Ascending aorta (tissue), 2 donors: ENCODE measurements around the gene KCNQ2. TPM values are rescaled to one million over a fixed set of nuclear protein-coding genes. Genes with fewer than 3 reads are reported as not detected.

ENCODE experiments used
- DNase-seq, 2 donors: peaks; one replicate each; pipeline ENCODE4 v3.0.0-alpha.2; 2019; ENCODE audit warnings: low spot score in 2 of 2
- H3K27ac ChIP-seq, 2 donors: fragments of 200-600 bp; sonication (generic); one replicate each; pipeline ENCODE4 v1.5.1; 2016 to 2017; ENCODE audit warnings: mild to moderate bottlenecking in 1 of 2
- H3K27me3 ChIP-seq: fragments of 200-600 bp; sonication (generic); one replicate; pipeline ENCODE4 v1.5.1; 2017
- H3K36me3 ChIP-seq, 2 donors: fragments of 200-600 bp; sonication (generic); one replicate each; pipeline ENCODE4 v1.5.1; 2016
- H3K4me1 ChIP-seq, 2 donors: fragments of 200-600 bp; sonication (generic); one replicate each; pipeline ENCODE4 v1.5.1; 2016 to 2017; ENCODE audit warnings: mild to moderate bottlenecking in 1 of 2
- H3K4me3 ChIP-seq, 2 donors: fragments of 200-600 bp; sonication (generic); one replicate each; pipeline ENCODE4 v1.5.1; 2016 to 2017; ENCODE audit warnings: mild to moderate bottlenecking in 1 of 2
- H3K9me3 ChIP-seq, 2 donors: fragments of 200-600 bp; sonication (generic); one replicate each; pipeline ENCODE4 v1.5.1; 2016
- CTCF ChIP-seq, 3 experiments: fragments of 200-600 bp in 2 of 3; fragments of 450-650 bp in 1 of 3; sonication (generic) in 2 of 3; IDR thresholded peaks; one replicate each; pipeline ENCODE4 v1.5.1; 2016 to 2019; ENCODE audit warnings: antibody characterized with exemption in 3 of 3, mild to moderate bottlenecking in 1 of 3, moderate library complexity in 1 of 3
- intact Hi-C: fragments of 100-400 bp; cut with DNase I; formaldehyde crosslinking; loops from one replicate; pipeline ENCODE4 v1.15.1; 2023
- total RNA-seq: library from RNA; depleted of rRNA; stranded (reverse); fragments of >200 nt; gene quantifications from one replicate; pipeline ENCODE4 v1.1.0, GENCODE V29; 2016

Gene KCNQ2
- total RNA-seq: not detected

- peak within 1 kb of the TSS in 1 of 2 donors; percentile 13 for H3K4me3 ChIP-seq
- no peaks in the 10 kb centered on the region for H3K36me3 ChIP-seq
- intact Hi-C loops: no loop called here
- no peak within 1 kb of the TSS for H3K27ac ChIP-seq
- DNase-seq: no peak
- peaks cover 0 to 6% of the 10 kb centered on the region in 2 donors for H3K4me1 ChIP-seq
- H3K9me3 ChIP-seq: no peaks in the 10 kb centered on the region
- peaks cover 16% of the 10 kb centered on the region for H3K27me3 ChIP-seq
- TF ChIP-seq CTCF (IDR thresholded peaks at IDR 0.05): no peak
Observed at GRCh38 chr20:63471981-63472831, at the start of gene KCNQ2. KCNQ2 (minus strand) TSS chr20:63472655; CDS start chr20:63472463, 192 bp downstream.

GRCh38 chr20:63521602-63522001, 49.1 kb upstream of the KCNQ2 start:
- Histone ChIP-seq H3K36me3 (peaks cover 0 to 17% of the 10 kb centered on the region in 2 donors), H3K4me1 (peaks cover 16 to 18% of the 10 kb centered on the region in 2 donors), H3K9me3 (no peaks in the 10 kb centered on the region), H3K27me3 (no peaks in the 10 kb centered on the region), H3K4me3 (peak overlapping the region; percentile 80 to 97), H3K27ac (peak overlapping the region in 1 of 2 donors; percentile 90)
- no peak for TF ChIP-seq CTCF (IDR thresholded peaks at IDR 0.05)
- DNase-seq: no peak
- intact Hi-C loops: loop anchor here (2.0 to 5.0 kb wide), 5 partner anchors 51 to 541 kb away; partner anchors contain the start of genes HELZ2, PRPF6, TCEA2 and UCKL1

- H3K27me3 ChIP-seq: no peaks in the 10 kb centered on the region
- DNase-seq: no peak
- no peak for TF ChIP-seq CTCF (IDR thresholded peaks at IDR 0.05)
- H3K9me3 ChIP-seq: no peaks in the 10 kb centered on the region
- H3K4me3 ChIP-seq: peak overlapping the region; percentile 80 to 97
- H3K27ac ChIP-seq: peak overlapping the region; percentile 83 to 90
- peaks cover 0 to 17% of the 10 kb centered on the region in 2 donors for H3K36me3 ChIP-seq
- H3K4me1 ChIP-seq: peaks cover 16 to 18% of the 10 kb centered on the region in 2 donors
- intact Hi-C loops: loop anchor here (1.0 to 5.0 kb wide), 7 partner anchors 25 to 542 kb away; partner anchors contain the start of genes HELZ2, PRPF6, TCEA2 and UCKL1
Observed at GRCh38 chr20:63520934-63521601, 48.6 kb upstream of the KCNQ2 start.

GRCh38 chr20:63520504-63520933, 48.1 kb upstream of the KCNQ2 start, which contains the start of gene PPDPF:
PPDPF (plus strand) TSS chr20:63520765; CDS start chr20:63521309, 544 bp downstream.
- Histone ChIP-seq H3K4me1 (peaks cover 16 to 18% of the 10 kb centered on the region in 2 donors), H3K36me3 (peaks cover 0 to 17% of the 10 kb centered on the region in 2 donors), H3K4me3 (peak within 1 kb of the TSS; percentile 80 to 97), H3K9me3 (no peaks in the 10 kb centered on the region), H3K27me3 (no peaks in the 10 kb centered on the region), H3K27ac (peak within 1 kb of the TSS; percentile 83 to 90)
- intact Hi-C loops: loop anchor here (1.0 to 5.0 kb wide), 7 partner anchors 24 to 542 kb away; partner anchors contain the start of genes HELZ2, PRPF6, TCEA2 and UCKL1
- TF ChIP-seq CTCF (IDR thresholded peaks at IDR 0.05): no peak
- peak in 1 of 2 donors; percentile 88 for DNase-seq
